Activated T-helper 1 cell treated with anti-CD3 and anti-CD28 coated beads, Interleukin-12 subunit alpha, Interleukin-12 subunit beta, Interleukin-2, Interleukin-4 antibody, amounts not matched to agents 30 ng/mL and 10 ng/mL and 1 ng/mL, durations not matched to agents 14 hours and 24 hours and 36 hours (primary cell): ENCODE measurements around the gene BIRC5. TPM values are rescaled to one million over a fixed set of nuclear protein-coding genes. Genes with fewer than 3 reads are reported as not detected.
A peak's percentile ranks its signal among the peaks of the same experiment; 100 is the strongest.

Experiments used
- DNase-seq: peaks from one replicate; pipeline ENCODE4 v3.0.0; 2021; ENCODE audit warnings: low spot score
- H3K27ac Mint-ChIP-seq: one replicate; pipeline ENCODE4 v1.8.0; 2021; ENCODE audit warnings: mild to moderate bottlenecking, mixed read lengths
- H3K27me3 Mint-ChIP-seq: one replicate; pipeline ENCODE4 v1.8.0; 2022; ENCODE audit warnings: mild to moderate bottlenecking, moderate library complexity, mixed read lengths; ENCODE audit not compliant: insufficient read depth
- H3K36me3 Mint-ChIP-seq: one replicate; pipeline ENCODE4 v1.8.0; 2021; ENCODE audit warnings: low read depth, mixed read lengths
- H3K4me1 Mint-ChIP-seq: one replicate; pipeline ENCODE4 v1.8.0; 2021; ENCODE audit warnings: low read depth, mixed read lengths
- H3K4me3 Mint-ChIP-seq: one replicate; pipeline ENCODE4 v1.8.0; 2021; ENCODE audit warnings: mild to moderate bottlenecking, moderate library complexity, mixed read lengths
- H3K9me3 Mint-ChIP-seq: one replicate; pipeline ENCODE4 v1.8.0; 2021; ENCODE audit warnings: mixed read lengths
- intact Hi-C: fragments of 100-400 bp; cut with micrococcal nuclease; formaldehyde crosslinking; loops from one replicate; pipeline ENCODE4 v1.15.1; 2024
- total RNA-seq: library from RNA; stranded (reverse); gene quantifications from 2 replicates; pipeline ENCODE4 v1.2.3, GENCODE V29; 2022

The BIRC5 gene
- total RNA-seq, 1 donor from 2014 or later: 39.6 TPM

- H3K36me3 Mint-ChIP-seq: peaks cover 2% of the 10 kb centered on the region
- no peaks in the 10 kb centered on the region for H3K4me1 Mint-ChIP-seq
- no peaks in the 10 kb centered on the region for H3K27me3 Mint-ChIP-seq
- no peak overlapping the region for H3K4me3 Mint-ChIP-seq
- no peak for DNase-seq
- H3K27ac Mint-ChIP-seq: no peak overlapping the region
- H3K9me3 Mint-ChIP-seq: peaks cover 4% of the 10 kb centered on the region
- intact Hi-C loops: no loop called here
Measured at GRCh38 chr17:78241277-78242023, 27.4 kb downstream of the BIRC5 start.

- peaks cover 4% of the 10 kb centered on the region for H3K9me3 Mint-ChIP-seq
- H3K4me3 Mint-ChIP-seq: no peak overlapping the region
Measured at GRCh38 chr17:78242024-78242742, 28.1 kb downstream of the BIRC5 start.

GRCh38 chr17:78247304-78247703 lies 33.3 kb downstream of the BIRC5 start:
- intact Hi-C loops: no loop called here
- Mint-ChIP-seq H3K4me1 (peaks cover 18% of the 10 kb centered on the region), H3K27ac (no peak overlapping the region), H3K9me3 (peaks cover 4% of the 10 kb centered on the region), H3K4me3 (no peak overlapping the region), H3K27me3 (no peaks in the 10 kb centered on the region), H3K36me3 (peaks cover 2% of the 10 kb centered on the region)
- no peak for DNase-seq

More at GRCh38 chr17:78242024-78242742, 28.1 kb downstream of the BIRC5 start:
- Mint-ChIP-seq H3K36me3 (peaks cover 2% of the 10 kb centered on the region), H3K4me1 (no peaks in the 10 kb centered on the region), H3K27ac (no peak overlapping the region), H3K27me3 (no peaks in the 10 kb centered on the region)
- DNase-seq: no peak
- intact Hi-C loops: no loop called here

- intact Hi-C loops: no loop called here
- Mint-ChIP-seq H3K27ac (no peak overlapping the region), H3K9me3 (peaks cover 4% of the 10 kb centered on the region), H3K4me1 (peaks cover 28% of the 10 kb centered on the region), H3K27me3 (no peaks in the 10 kb centered on the region), H3K4me3 (no peak overlapping the region), H3K36me3 (peaks cover 2% of the 10 kb centered on the region)
- DNase-seq: no peak
Measured at GRCh38 chr17:78248051-78248914, 34.2 kb downstream of the BIRC5 start.

- H3K27me3 Mint-ChIP-seq: no peaks in the 10 kb centered on the region
- intact Hi-C loops: no loop called here
- peaks cover 4% of the 10 kb centered on the region for H3K9me3 Mint-ChIP-seq
- peaks cover 29% of the 10 kb centered on the region for H3K4me1 Mint-ChIP-seq
- DNase-seq: no peak
- peaks cover 2% of the 10 kb centered on the region for H3K36me3 Mint-ChIP-seq
- H3K27ac Mint-ChIP-seq: peak overlapping the region; percentile 40
- no peak overlapping the region for H3K4me3 Mint-ChIP-seq
Measured at GRCh38 chr17:78249074-78249817, 35.2 kb downstream of the BIRC5 start.

- Mint-ChIP-seq H3K9me3 (peaks cover 4% of the 10 kb centered on the region), H3K36me3 (peaks cover 3% of the 10 kb centered on the region), H3K27ac (peak overlapping the region; percentile 40), H3K4me3 (peak overlapping the region; percentile 26), H3K4me1 (peaks cover 36% of the 10 kb centered on the region), H3K27me3 (no peaks in the 10 kb centered on the region)
- DNase-seq: no peak
- intact Hi-C loops: loop anchor here (2.0 to 5.0 kb wide), 4 partner anchors 63 to 293 kb away; partner anchors contain the start of genes AFMID, TK1, TMC8 and TNRC6C
Measured at GRCh38 chr17:78249818-78250806, 36.1 kb downstream of the BIRC5 start.

- intact Hi-C loops: loop anchor here (1.0 to 5.0 kb wide), 8 partner anchors 64 to 294 kb away; partner anchors contain the start of genes AFMID, TK1, TMC8 and TNRC6C
- DNase-seq: peak; percentile 80
- H3K4me3 Mint-ChIP-seq: peak overlapping the region; percentile 81
- peak overlapping the region; percentile 74 for H3K27ac Mint-ChIP-seq
- H3K4me1 Mint-ChIP-seq: peaks cover 46% of the 10 kb centered on the region
- no peaks in the 10 kb centered on the region for H3K9me3 Mint-ChIP-seq
- H3K27me3 Mint-ChIP-seq: no peaks in the 10 kb centered on the region
- H3K36me3 Mint-ChIP-seq: peaks cover 2% of the 10 kb centered on the region
Measured at GRCh38 chr17:78250891-78251772, 37.1 kb downstream of the BIRC5 start.

GRCh38 chr17:78251773-78252103 lies 37.7 kb downstream of the BIRC5 start:
- peaks cover 53% of the 10 kb centered on the region for H3K4me1 Mint-ChIP-seq
- H3K36me3 Mint-ChIP-seq: peaks cover 2% of the 10 kb centered on the region
- peak overlapping the region; percentile 74 for H3K27ac Mint-ChIP-seq
- H3K4me3 Mint-ChIP-seq: peak overlapping the region; percentile 81
- no peaks in the 10 kb centered on the region for H3K9me3 Mint-ChIP-seq
- no peak for DNase-seq
- no peaks in the 10 kb centered on the region for H3K27me3 Mint-ChIP-seq
- intact Hi-C loops: loop anchor here (1.0 to 5.0 kb wide), 8 partner anchors 63 to 294 kb away; partner anchors contain the start of genes AFMID, TK1, TMC8 and TNRC6C

GRCh38 chr17:78252111-78252634 lies 38.1 kb downstream of the BIRC5 start:
- peak; percentile 69 for DNase-seq
- Mint-ChIP-seq H3K36me3 (peaks cover 2% of the 10 kb centered on the region), H3K4me1 (peaks cover 56% of the 10 kb centered on the region), H3K9me3 (no peaks in the 10 kb centered on the region), H3K27ac (peak overlapping the region; percentile 84), H3K4me3 (peak overlapping the region; percentile 81), H3K27me3 (no peaks in the 10 kb centered on the region)
- intact Hi-C loops: loop anchor here (5.0 kb wide), 2 partner anchors 120 to 295 kb away; partner anchors contain the start of genes TMC8 and TNRC6C
